Loucy (cell line): Measurements from ENCODE around the gene PLPP7.

Experiments used
- EZH2phosphoT487 ChIP-seq: fragments of 200-600 bp; IDR thresholded peaks from 2 replicates; pipeline ENCODE4 v1.6.1; 2018; ENCODE audit warnings: antibody characterized with exemption, mild to moderate bottlenecking, moderate library complexity, borderline replicate concordance
- TF ChIP-seq, protein P1 (sequence below): fragments of 200-600 bp; sonication (generic); conservative IDR thresholded peaks from 2 replicates; pipeline ENCODE4 v1.5.1; 2014; ENCODE audit warnings: mild to moderate bottlenecking, antibody characterized with exemption, low read length

DNA sequence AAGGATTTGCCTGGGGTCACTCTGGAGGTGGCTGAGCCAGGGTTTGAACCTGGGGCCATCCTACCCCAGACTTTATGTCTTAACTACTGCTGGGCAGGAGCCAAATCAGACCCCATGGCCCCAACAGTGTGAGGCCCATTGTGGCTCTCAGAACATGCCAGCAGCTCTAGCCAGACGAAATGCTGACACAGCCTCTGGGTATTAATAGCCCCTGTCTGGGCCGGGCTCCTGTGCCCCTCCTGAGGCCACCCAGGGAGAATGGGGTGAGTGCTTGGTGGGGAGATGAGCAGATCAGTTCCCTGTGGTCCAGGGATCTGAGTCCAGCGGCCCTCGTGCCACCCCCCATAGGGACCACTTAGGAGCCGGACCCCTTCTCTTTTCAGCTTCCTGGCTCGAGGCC, 2.2 kb upstream of the PLPP7 start:
- no peak for TF ChIP-seq EZH2phosphoT487
- TF ChIP-seq, protein P1, sequence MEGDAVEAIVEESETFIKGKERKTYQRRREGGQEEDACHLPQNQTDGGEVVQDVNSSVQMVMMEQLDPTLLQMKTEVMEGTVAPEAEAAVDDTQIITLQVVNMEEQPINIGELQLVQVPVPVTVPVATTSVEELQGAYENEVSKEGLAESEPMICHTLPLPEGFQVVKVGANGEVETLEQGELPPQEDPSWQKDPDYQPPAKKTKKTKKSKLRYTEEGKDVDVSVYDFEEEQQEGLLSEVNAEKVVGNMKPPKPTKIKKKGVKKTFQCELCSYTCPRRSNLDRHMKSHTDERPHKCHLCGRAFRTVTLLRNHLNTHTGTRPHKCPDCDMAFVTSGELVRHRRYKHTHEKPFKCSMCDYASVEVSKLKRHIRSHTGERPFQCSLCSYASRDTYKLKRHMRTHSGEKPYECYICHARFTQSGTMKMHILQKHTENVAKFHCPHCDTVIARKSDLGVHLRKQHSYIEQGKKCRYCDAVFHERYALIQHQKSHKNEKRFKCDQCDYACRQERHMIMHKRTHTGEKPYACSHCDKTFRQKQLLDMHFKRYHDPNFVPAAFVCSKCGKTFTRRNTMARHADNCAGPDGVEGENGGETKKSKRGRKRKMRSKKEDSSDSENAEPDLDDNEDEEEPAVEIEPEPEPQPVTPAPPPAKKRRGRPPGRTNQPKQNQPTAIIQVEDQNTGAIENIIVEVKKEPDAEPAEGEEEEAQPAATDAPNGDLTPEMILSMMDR: no peak
